OCI-LY1 (cell line): ENCODE measurements around the gene SLC6A19.

Experiments used
- CTCF ChIP-seq: fragments of 200-600 bp; sonication (generic), shearing (Covaris generic); IDR thresholded peaks from 2 replicates; pipeline ENCODE4 v1.5.1; 2017; ENCODE audit warnings: mild to moderate bottlenecking, antibody characterized with exemption, low read length, moderate library complexity, mixed read lengths
- EZH2 ChIP-seq: fragments of 200-600 bp; sonication (generic), shearing (Covaris generic); IDR thresholded peaks from 2 replicates; pipeline ENCODE4 v1.8.0; 2017; ENCODE audit warnings: borderline replicate concordance, mixed run types, mild to moderate bottlenecking, antibody characterized with exemption, low read length, moderate library complexity, mixed read lengths

DNA sequence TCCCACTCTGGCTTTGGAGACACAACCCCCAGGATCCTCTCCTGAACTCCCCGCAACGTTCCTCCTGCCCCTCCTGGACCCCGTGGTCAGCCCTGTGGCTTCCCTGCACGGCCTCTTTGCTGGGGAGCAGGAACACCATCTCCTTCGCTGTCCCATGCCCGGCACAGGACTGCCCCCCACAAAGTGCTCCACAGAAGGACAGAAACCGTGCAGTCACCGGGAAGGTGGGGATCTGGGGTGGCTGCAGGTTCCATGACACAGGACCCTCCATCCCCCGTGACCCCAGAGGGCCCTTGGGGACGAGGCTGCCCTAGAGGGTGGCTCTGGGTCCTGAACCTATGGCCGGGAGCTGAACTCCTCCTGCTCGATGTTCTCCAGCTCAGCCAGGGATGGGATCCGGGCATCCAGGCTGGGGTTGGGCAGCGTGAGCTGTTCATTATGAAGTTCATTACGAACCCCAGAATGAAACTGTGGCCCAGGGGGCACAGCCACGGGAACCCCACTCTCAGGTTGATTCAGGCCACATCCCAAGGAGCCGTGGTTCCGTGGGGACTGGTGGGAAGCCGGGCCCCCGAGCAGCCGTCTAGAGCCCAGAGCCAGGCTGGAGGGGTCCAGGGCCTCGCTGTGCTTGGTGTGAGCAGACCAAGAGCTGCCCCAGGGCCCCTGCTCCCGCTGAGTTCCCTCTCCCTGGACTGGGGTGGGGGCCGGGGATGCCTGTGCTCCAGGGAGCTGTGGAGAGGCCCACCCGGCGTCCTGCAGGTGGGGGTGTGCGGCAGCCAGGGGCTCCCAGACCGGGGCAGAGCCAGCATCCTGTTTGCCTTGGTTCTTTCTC is 684 bp upstream of the SLC6A19 start:
- TF ChIP-seq CTCF (no peak), EZH2 (no peak)
